HepG2 (cell line): ENCODE data around the gene C3orf18.

Experiments
- CBFB ChIP-seq: sonication (generic); formaldehyde crosslinking; IDR thresholded peaks from 2 replicates; pipeline ENCODE4 v1.4.0; 2020; ENCODE audit warnings: missing genetic modification reagents
- IKZF1 ChIP-seq: fragments of 450-650 bp; IDR thresholded peaks from 2 replicates; pipeline ENCODE4 v1.7.1; 2016
- IRX3 ChIP-seq: sonication (generic); formaldehyde crosslinking; IDR thresholded peaks from 2 replicates; pipeline ENCODE4 v1.8.1; 2023; ENCODE audit warnings: mild to moderate bottlenecking, low read depth, missing genetic modification reagents, borderline replicate concordance
- ISX ChIP-seq: sonication (generic); formaldehyde crosslinking; conservative IDR thresholded peaks from 2 replicates; pipeline ENCODE4 v1.5.0; 2020; ENCODE audit warnings: missing genetic modification reagents
- MXI1 ChIP-seq: IDR thresholded peaks from 3 replicates; pipeline ENCODE4 v1.6.1; 2012; ENCODE audit warnings: low read depth, low read length, inconsistent platforms, borderline replicate concordance
- NRL ChIP-seq: sonication (generic); formaldehyde crosslinking; IDR thresholded peaks from 2 replicates; pipeline ENCODE4 v1.5.0; 2020; ENCODE audit warnings: missing genetic modification reagents, mild to moderate bottlenecking, moderate library complexity, borderline replicate concordance
- POLR2A ChIP-seq, 2 experiments: IDR thresholded peaks; 2 replicates each; pipeline ENCODE4 v1.6.1; 2011; ENCODE audit warnings: low read depth in 2 of 2, low read length in 2 of 2, mild to moderate bottlenecking in 1 of 2, moderate library complexity in 1 of 2; ENCODE audit not compliant: insufficient read depth in 1 of 2
- SMC3 ChIP-seq: IDR thresholded peaks from 2 replicates; pipeline ENCODE4 v1.6.1; 2011; ENCODE audit warnings: low read length, improper control_type of control experiment
- ZNF251 ChIP-seq: sonication (generic); formaldehyde crosslinking; IDR thresholded peaks from 2 replicates; pipeline ENCODE4 v1.9.0; 2021; ENCODE audit warnings: mild to moderate bottlenecking, missing genetic modification reagents
- ZNF343 ChIP-seq: sonication (generic); formaldehyde crosslinking; IDR thresholded peaks from 2 replicates; pipeline ENCODE4 v1.4.0; 2020; ENCODE audit warnings: mild to moderate bottlenecking, missing genetic modification reagents
- ZNF615 ChIP-seq: sonication (generic); formaldehyde crosslinking; IDR thresholded peaks from 2 replicates; pipeline ENCODE4 v1.5.0; 2020; ENCODE audit warnings: mild to moderate bottlenecking, missing genetic modification reagents, borderline replicate concordance
- TF ChIP-seq, protein P1 (sequence below): sonication (generic); formaldehyde crosslinking; IDR thresholded peaks from 2 replicates; pipeline ENCODE4 v1.9.0; 2021; ENCODE audit warnings: missing genetic modification reagents, borderline replicate concordance
- TF ChIP-seq, protein P2 (sequence below): sonication (generic); formaldehyde crosslinking; IDR thresholded peaks from 2 replicates; pipeline ENCODE4 v1.5.0; 2020; ENCODE audit warnings: mild to moderate bottlenecking, missing genetic modification reagents, moderate library complexity

DNA sequence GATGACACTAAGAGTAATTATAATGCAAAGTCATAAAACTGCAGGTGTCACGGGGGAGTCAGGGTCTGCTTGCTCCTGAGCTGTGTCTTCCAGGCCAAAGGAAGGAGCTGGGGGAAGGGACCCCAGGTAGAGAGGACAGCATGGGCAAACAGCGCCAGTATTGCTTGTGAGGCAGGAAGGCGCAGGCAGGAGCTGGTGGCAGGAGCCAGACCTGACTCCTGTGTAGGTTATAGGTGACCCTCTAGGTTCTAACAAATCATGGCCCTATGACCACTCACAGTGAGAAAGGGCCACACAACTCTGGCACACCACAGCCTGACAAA lies 42.2 kb upstream of the C3orf18 start:
- TF ChIP-seq IRX3 (CRISPR knock-in tag): no peak
- no peak for TF ChIP-seq ZNF251
- no peak for TF ChIP-seq POLR2A (IDR thresholded peaks at IDR 0.05; ENCODE audit: insufficient read depth in 1 of 2, low read depth in 2 of 2, low read length in 2 of 2)
- TF ChIP-seq CBFB (CRISPR knock-in tag): no peak
- TF ChIP-seq ZNF343 (CRISPR knock-in tag): no peak
- TF ChIP-seq SMC3: no peak
- TF ChIP-seq, protein P1, sequence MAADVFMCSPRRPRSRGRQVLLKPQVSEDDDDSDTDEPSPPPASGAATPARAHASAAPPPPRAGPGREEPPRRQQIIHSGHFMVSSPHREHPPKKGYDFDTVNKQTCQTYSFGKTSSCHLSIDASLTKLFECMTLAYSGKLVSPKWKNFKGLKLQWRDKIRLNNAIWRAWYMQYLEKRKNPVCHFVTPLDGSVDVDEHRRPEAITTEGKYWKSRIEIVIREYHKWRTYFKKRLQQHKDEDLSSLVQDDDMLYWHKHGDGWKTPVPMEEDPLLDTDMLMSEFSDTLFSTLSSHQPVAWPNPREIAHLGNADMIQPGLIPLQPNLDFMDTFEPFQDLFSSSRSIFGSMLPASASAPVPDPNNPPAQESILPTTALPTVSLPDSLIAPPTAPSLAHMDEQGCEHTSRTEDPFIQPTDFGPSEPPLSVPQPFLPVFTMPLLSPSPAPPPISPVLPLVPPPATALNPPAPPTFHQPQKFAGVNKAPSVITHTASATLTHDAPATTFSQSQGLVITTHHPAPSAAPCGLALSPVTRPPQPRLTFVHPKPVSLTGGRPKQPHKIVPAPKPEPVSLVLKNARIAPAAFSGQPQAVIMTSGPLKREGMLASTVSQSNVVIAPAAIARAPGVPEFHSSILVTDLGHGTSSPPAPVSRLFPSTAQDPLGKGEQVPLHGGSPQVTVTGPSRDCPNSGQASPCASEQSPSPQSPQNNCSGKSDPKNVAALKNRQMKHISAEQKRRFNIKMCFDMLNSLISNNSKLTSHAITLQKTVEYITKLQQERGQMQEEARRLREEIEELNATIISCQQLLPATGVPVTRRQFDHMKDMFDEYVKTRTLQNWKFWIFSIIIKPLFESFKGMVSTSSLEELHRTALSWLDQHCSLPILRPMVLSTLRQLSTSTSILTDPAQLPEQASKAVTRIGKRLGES (CRISPR knock-in tag): no peak
- no peak for TF ChIP-seq IKZF1
- TF ChIP-seq ZNF615 (CRISPR knock-in tag): no peak
- TF ChIP-seq, protein P2, sequence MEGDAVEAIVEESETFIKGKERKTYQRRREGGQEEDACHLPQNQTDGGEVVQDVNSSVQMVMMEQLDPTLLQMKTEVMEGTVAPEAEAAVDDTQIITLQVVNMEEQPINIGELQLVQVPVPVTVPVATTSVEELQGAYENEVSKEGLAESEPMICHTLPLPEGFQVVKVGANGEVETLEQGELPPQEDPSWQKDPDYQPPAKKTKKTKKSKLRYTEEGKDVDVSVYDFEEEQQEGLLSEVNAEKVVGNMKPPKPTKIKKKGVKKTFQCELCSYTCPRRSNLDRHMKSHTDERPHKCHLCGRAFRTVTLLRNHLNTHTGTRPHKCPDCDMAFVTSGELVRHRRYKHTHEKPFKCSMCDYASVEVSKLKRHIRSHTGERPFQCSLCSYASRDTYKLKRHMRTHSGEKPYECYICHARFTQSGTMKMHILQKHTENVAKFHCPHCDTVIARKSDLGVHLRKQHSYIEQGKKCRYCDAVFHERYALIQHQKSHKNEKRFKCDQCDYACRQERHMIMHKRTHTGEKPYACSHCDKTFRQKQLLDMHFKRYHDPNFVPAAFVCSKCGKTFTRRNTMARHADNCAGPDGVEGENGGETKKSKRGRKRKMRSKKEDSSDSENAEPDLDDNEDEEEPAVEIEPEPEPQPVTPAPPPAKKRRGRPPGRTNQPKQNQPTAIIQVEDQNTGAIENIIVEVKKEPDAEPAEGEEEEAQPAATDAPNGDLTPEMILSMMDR (CRISPR knock-in tag): no peak
- TF ChIP-seq NRL (CRISPR knock-in tag): no peak
- TF ChIP-seq ISX (CRISPR knock-in tag): no peak
- no peak for TF ChIP-seq MXI1
